A172 (cell line): ENCODE measurements around the gene MYH14. TPM values are rescaled to one million over a fixed set of nuclear protein-coding genes. Genes with fewer than 3 reads are reported as not detected.

ENCODE experiments used
- DNase-seq: peaks from one replicate; pipeline ENCODE4 v3.0.0-alpha.2; 2015; ENCODE audit warnings: low spot score
- total RNA-seq: library from RNA; depleted of rRNA; stranded (reverse); fragments of >200 nt; shearing (Covaris generic); gene quantifications from 2 replicates; pipeline ENCODE4 v1.2.3, GENCODE V29; 2014; rRNA removed

MYH14 gene
- total RNA-seq = 2.4 and 2.8 TPM in 2 replicates

- DNase-seq = peak; percentile 62
These were observed at the start of gene MYH14 for GRCh38 chr19:50203281-50204080. TSS of gene MYH14 (plus strand) at chr19:50203622. CDS start at chr19:50210366, 6,744 bp downstream.

GRCh38 chr19:50154529-50154928 lies 48.9 kb upstream of the MYH14 start:
- no peak for DNase-seq

GRCh38 chr19:50155520-50156109 lies 47.8 kb upstream of the MYH14 start:
- no peak for DNase-seq

- no peak for DNase-seq
These were observed 44.8 kb upstream of the MYH14 start for GRCh38 chr19:50158577-50158976.

GRCh38 chr19:50159078-50159477 lies 44.3 kb upstream of the MYH14 start:
- DNase-seq = no peak

GRCh38 chr19:50162988-50163387 lies 40.4 kb upstream of the MYH14 start, which contains the start of gene IZUMO2:
TSS of gene IZUMO2 (minus strand) at chr19:50163281. CDS start at chr19:50163194, 87 bp downstream.
- DNase-seq = no peak

GRCh38 chr19:50167314-50167721 lies 36.1 kb upstream of the MYH14 start:
- DNase-seq = peak; percentile 37

GRCh38 chr19:50171752-50172151 lies 31.7 kb upstream of the MYH14 start:
- DNase-seq = no peak

- DNase-seq = no peak
These were observed 30.7 kb upstream of the MYH14 start for GRCh38 chr19:50172726-50173125.

GRCh38 chr19:50173127-50173526 lies 30.3 kb upstream of the MYH14 start:
- DNase-seq = peak; percentile 38

- DNase-seq = no peak
These were observed 29.2 kb upstream of the MYH14 start for GRCh38 chr19:50174100-50174793.

GRCh38 chr19:50175924-50176323 lies 27.5 kb upstream of the MYH14 start:
- DNase-seq = no peak

- DNase-seq = no peak
These were observed 26.6 kb upstream of the MYH14 start for GRCh38 chr19:50176775-50177174.

- DNase-seq = no peak
These were observed 25.1 kb upstream of the MYH14 start for GRCh38 chr19:50178320-50178719.

GRCh38 chr19:50178859-50179537 lies 24.4 kb upstream of the MYH14 start:
- DNase-seq = peak; percentile 79

- DNase-seq = no peak
These were observed 22.3 kb upstream of the MYH14 start for GRCh38 chr19:50181121-50181520.

- DNase-seq = no peak
These were observed 19.2 kb upstream of the MYH14 start for GRCh38 chr19:50184196-50184595.

GRCh38 chr19:50187937-50188336 lies 15.5 kb upstream of the MYH14 start:
- DNase-seq = no peak

GRCh38 chr19:50189331-50189730 lies 14.1 kb upstream of the MYH14 start:
- DNase-seq = no peak

- DNase-seq = no peak
These were observed 13.0 kb upstream of the MYH14 start for GRCh38 chr19:50190439-50190891.

GRCh38 chr19:50191216-50191615 lies 12.2 kb upstream of the MYH14 start:
- no peak for DNase-seq
